Lower lobe of right lung (tissue), 2 donors: ENCODE measurements around the gene SRP54. TPM values are rescaled to one million over a fixed set of nuclear protein-coding genes. Genes with fewer than 3 reads are reported as not detected.

Experiments
- ATAC-seq, 2 donors: fragments of 200-7000 bp; cut with Tn5 transposase; one replicate each; pipeline ENCODE4 v1.9.1; 2020 to 2022; ENCODE audit warnings: mild to moderate bottlenecking in 2 of 2, moderate library complexity in 2 of 2
- DNase-seq: peaks from one replicate; pipeline ENCODE4 v3.0.0-alpha.2; 2020
- H3K27ac ChIP-seq: fragments of 200-600 bp; one replicate; pipeline ENCODE4 v1.8.0; 2022
- H3K27me3 ChIP-seq: fragments of 200-600 bp; one replicate; pipeline ENCODE4 v1.8.0; 2022; ENCODE audit warnings: low read depth
- H3K36me3 ChIP-seq: fragments of 200-600 bp; one replicate; pipeline ENCODE4 v1.8.0; 2022; ENCODE audit warnings: mild to moderate bottlenecking
- H3K4me1 ChIP-seq: fragments of 200-600 bp; one replicate; pipeline ENCODE4 v1.8.0; 2022
- H3K4me3 ChIP-seq: fragments of 200-600 bp; one replicate; pipeline ENCODE4 v1.8.0; 2022; ENCODE audit warnings: mild to moderate bottlenecking
- H3K9me3 ChIP-seq: fragments of 200-600 bp; one replicate; pipeline ENCODE4 v1.8.0; 2022
- intact Hi-C: fragments of 100-400 bp; cut with DNase I; formaldehyde crosslinking; loops from one replicate; pipeline ENCODE4 v1.11.0; 2022
- total RNA-seq: library from RNA; stranded (reverse); fragmentation: NEBNext Ultra II Directional; extraction: Animal tissue kit (Norgen Biotek cat#: 25700); gene quantifications from one replicate; pipeline ENCODE4 v1.2.1, GENCODE V29; 2021
- TF ChIP-seq, protein P1 (sequence below): fragments of 200-600 bp; IDR thresholded peaks from one replicate; pipeline ENCODE4 v1.8.0; 2022; ENCODE audit warnings: antibody characterized with exemption, mild to moderate bottlenecking
- donor health status: DM: no; HTN: yes; CAD: no; lungs with severe emphysema.

SRP54 gene
- total RNA-seq, 1 donor from 2014 or later, result 41.7 TPM

DNA sequence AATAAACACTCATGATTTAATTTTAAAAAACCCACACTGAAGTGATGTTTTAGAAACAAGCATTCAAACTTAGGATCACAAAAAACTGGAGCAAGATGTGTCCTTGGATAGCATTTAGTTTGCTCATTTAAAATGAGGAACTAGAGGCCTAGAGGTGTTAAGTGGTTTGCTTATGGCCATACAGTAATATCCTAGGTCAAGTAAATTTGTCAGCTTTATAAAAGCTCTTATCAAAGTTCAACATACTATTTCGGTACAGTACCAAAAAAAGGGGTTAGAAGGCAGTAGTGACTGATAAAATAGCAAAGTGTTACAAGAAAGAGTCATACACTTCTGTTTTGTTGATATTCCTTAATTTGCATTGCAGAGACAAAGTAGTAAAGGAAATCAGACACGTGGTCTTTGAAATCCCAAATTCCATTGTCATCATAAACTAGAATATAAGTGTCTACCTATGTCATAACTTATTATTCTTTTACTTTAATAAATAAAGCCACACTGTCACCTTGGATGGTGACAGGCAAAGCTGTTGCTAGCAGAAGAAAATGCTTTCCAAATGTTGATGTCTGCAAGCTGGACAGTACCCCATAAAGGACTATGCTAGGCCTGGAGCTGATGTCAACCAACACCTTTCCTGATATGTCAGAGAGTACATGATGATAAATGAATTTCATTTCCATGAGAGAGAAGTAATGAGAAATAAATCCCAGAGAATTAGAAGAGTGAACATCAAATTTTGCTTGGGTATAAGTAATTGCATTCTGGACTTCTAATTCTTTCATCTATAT lies 17.6 kb upstream of the SRP54 start:
- H3K9me3 ChIP-seq, result no peaks in the 10 kb centered on the region
- H3K27ac ChIP-seq, result no peak overlapping the region
- no peaks in the 10 kb centered on the region for H3K27me3 ChIP-seq
- TF ChIP-seq, protein P1, sequence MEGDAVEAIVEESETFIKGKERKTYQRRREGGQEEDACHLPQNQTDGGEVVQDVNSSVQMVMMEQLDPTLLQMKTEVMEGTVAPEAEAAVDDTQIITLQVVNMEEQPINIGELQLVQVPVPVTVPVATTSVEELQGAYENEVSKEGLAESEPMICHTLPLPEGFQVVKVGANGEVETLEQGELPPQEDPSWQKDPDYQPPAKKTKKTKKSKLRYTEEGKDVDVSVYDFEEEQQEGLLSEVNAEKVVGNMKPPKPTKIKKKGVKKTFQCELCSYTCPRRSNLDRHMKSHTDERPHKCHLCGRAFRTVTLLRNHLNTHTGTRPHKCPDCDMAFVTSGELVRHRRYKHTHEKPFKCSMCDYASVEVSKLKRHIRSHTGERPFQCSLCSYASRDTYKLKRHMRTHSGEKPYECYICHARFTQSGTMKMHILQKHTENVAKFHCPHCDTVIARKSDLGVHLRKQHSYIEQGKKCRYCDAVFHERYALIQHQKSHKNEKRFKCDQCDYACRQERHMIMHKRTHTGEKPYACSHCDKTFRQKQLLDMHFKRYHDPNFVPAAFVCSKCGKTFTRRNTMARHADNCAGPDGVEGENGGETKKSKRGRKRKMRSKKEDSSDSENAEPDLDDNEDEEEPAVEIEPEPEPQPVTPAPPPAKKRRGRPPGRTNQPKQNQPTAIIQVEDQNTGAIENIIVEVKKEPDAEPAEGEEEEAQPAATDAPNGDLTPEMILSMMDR, result no peak
- DNase-seq, result no peak
- peaks cover 57% of the 10 kb centered on the region for H3K36me3 ChIP-seq
- no peak overlapping the region for H3K4me3 ChIP-seq
- intact Hi-C loops, result no loop called here
- H3K4me1 ChIP-seq, result no peaks in the 10 kb centered on the region
- no peak for ATAC-seq

DNA sequence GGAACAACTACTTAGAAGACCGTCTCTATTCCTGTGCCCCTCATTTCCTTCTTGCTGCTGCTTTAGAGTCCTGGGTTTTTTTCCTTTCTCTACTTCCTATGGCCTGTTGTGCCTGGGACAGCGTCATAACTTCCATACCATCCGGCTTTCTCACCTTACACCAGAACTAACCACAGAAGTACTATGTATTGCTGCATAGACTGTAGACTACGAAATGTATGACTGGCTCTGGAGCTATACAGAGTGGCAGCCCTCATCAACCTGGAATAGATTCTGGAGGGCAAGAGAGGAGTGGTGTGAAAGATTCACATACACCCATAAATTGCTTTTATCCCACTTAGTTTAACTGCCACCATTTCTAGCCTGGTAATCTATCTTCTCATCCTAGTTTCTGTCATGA lies 16.9 kb upstream of the SRP54 start:
- intact Hi-C loops, result no loop called here
- H3K36me3 ChIP-seq, result peaks cover 57% of the 10 kb centered on the region
- TF ChIP-seq, protein P1, result no peak

DNA sequence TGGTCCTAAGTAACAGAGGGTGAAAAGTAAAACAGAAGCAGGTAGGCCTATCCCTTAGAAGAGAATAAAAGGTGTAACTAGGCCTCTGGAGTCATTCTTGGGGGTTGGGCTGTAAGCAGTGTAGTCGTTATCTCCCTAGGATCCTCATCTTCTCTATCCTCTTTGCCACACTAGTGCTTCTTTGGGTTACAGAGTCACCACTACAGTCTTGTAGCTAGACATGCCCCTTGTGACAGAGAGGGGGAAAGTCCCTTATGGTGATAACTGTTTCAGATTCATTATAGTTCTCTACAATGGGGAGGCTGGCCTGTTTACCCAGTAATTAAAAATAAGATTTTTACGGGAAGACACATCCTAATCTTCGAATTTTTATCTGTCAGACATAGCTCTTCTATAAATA lies 16.4 kb upstream of the SRP54 start:
- TF ChIP-seq, protein P1, result no peak
- ATAC-seq, result no peak
- Histone ChIP-seq H3K9me3 (no peaks in the 10 kb centered on the region), H3K4me1 (no peaks in the 10 kb centered on the region), H3K4me3 (no peak overlapping the region), H3K27me3 (no peaks in the 10 kb centered on the region), H3K36me3 (peaks cover 57% of the 10 kb centered on the region), H3K27ac (no peak overlapping the region)
- no peak for DNase-seq
- intact Hi-C loops, result no loop called here

More for the DNA sequence above, 16.9 kb upstream of the SRP54 start:
- no peak for DNase-seq
- no peak for ATAC-seq
- H3K9me3 ChIP-seq, result no peaks in the 10 kb centered on the region
- H3K27ac ChIP-seq, result no peak overlapping the region
- no peaks in the 10 kb centered on the region for H3K4me1 ChIP-seq
- no peaks in the 10 kb centered on the region for H3K27me3 ChIP-seq
- no peak overlapping the region for H3K4me3 ChIP-seq

DNA sequence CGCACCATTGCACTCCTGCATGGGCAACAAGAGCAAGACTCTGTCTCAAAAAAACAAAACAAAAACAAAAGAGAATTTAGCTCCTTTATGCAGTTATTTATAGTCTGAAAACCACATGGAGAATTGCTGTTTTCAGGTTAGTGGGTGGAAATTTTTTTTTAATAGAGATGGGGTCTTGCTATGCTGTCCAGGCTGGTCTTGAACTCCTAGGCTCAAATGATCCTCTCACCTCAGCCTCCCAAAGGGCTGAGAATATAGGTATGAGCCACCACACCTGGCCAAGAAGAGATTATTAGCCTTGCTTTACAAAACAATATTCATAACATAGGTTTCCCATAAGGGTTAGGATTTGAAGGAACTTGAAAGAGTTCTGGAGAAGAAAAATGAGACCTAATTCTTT lies 12.1 kb upstream of the SRP54 start:
- Histone ChIP-seq H3K27me3 (no peaks in the 10 kb centered on the region), H3K36me3 (peaks cover 38% of the 10 kb centered on the region), H3K4me3 (no peak overlapping the region), H3K4me1 (no peaks in the 10 kb centered on the region), H3K27ac (no peak overlapping the region), H3K9me3 (no peaks in the 10 kb centered on the region)
- DNase-seq (no peak), ATAC-seq (no peak)
- intact Hi-C loops, result no loop called here
- TF ChIP-seq, protein P1, result no peak

DNA sequence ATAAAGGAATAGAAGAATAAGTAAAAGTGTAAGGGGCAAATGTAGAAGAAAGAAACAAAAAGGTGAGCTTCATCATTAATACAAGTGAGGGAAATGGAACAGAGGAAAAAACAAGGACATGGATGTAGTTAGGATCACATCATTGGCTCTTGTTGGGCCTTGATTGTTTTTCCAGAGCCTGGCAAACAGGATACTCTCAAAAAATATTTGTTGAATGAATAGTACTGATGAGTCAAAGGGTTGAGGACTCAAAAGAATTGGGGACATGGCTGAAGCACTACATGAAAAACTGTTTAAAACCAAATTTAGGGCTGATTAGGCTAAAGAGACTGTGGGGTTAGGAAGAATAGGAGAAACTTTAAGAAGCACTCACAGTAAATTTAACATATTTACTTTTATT lies 11.4 kb upstream of the SRP54 start:
- Histone ChIP-seq H3K27me3 (no peaks in the 10 kb centered on the region), H3K4me1 (no peaks in the 10 kb centered on the region), H3K9me3 (no peaks in the 10 kb centered on the region), H3K27ac (no peak overlapping the region), H3K36me3 (peaks cover 31% of the 10 kb centered on the region), H3K4me3 (no peak overlapping the region)
- TF ChIP-seq, protein P1, result no peak
- DNase-seq (no peak), ATAC-seq (no peak)
- intact Hi-C loops, result no loop called here
